GM18498 (cell line): Measurements from ENCODE around the gene NAV1.
"Not testable (repeated sequence)": the region's sequence is repeated elsewhere in the genome, so short reads cannot be mapped to it uniquely, and the experiment has no call there.

ENCODE experiments used
- ATAC-seq: cut with Tn5 transposase; IDR thresholded peaks from one replicate; pipeline ENCODE4 v1.9.1; 2021; ENCODE audit warnings: mild to moderate bottlenecking, moderate library complexity; ENCODE audit not compliant: unreplicated experiment

NAV1 gene

GRCh38 chr1:201518071-201518470 lies 20.9 kb upstream of the NAV1 start:
- no peak for ATAC-seq

GRCh38 chr1:201520046-201520575 lies 18.8 kb upstream of the NAV1 start:
- not testable (repeated sequence) for ATAC-seq

- ATAC-seq = no peak
These were observed 13.6 kb upstream of the NAV1 start for GRCh38 chr1:201525193-201525778.

- no peak for ATAC-seq
These were observed 11.0 kb upstream of the NAV1 start for GRCh38 chr1:201527879-201528278.

GRCh38 chr1:201528631-201529252 lies 10.2 kb upstream of the NAV1 start:
- no peak for ATAC-seq

GRCh38 chr1:201530741-201531531 lies 8.0 kb upstream of the NAV1 start:
- ATAC-seq = no peak

- ATAC-seq = no peak
These were observed 7.1 kb upstream of the NAV1 start for GRCh38 chr1:201531551-201532425.

GRCh38 chr1:201533836-201534235 lies 5.1 kb upstream of the NAV1 start:
- no peak for ATAC-seq

GRCh38 chr1:201535046-201535918 lies 3.6 kb upstream of the NAV1 start:
- no peak for ATAC-seq

GRCh38 chr1:201535919-201536245 lies 3.0 kb upstream of the NAV1 start:
- ATAC-seq = no peak

GRCh38 chr1:201536558-201536957 lies 2.4 kb upstream of the NAV1 start:
- ATAC-seq = no peak

- ATAC-seq = no peak
These were observed 1.9 kb upstream of the NAV1 start for GRCh38 chr1:201537028-201537427.

- ATAC-seq = no peak
These were observed 1.5 kb upstream of the NAV1 start for GRCh38 chr1:201537467-201537866.

- ATAC-seq = no peak
These were observed 876 bp upstream of the NAV1 start for GRCh38 chr1:201537891-201538611.

GRCh38 chr1:201539561-201540431 lies 869 bp downstream of the NAV1 start:
- ATAC-seq = no peak

GRCh38 chr1:201540846-201541735 lies 2.2 kb downstream of the NAV1 start:
- ATAC-seq = no peak

GRCh38 chr1:201542309-201543035 lies 3.5 kb downstream of the NAV1 start:
- no peak for ATAC-seq
